ENCODE data around the gene LEFTY1. TPM values are rescaled to one million over a fixed set of nuclear protein-coding genes. Genes with fewer than 3 reads are reported as not detected.

The LEFTY1 gene
- total RNA-seq, 2 donors from 2014 or later: 0.68 TPM; not detected in 1

DNA sequence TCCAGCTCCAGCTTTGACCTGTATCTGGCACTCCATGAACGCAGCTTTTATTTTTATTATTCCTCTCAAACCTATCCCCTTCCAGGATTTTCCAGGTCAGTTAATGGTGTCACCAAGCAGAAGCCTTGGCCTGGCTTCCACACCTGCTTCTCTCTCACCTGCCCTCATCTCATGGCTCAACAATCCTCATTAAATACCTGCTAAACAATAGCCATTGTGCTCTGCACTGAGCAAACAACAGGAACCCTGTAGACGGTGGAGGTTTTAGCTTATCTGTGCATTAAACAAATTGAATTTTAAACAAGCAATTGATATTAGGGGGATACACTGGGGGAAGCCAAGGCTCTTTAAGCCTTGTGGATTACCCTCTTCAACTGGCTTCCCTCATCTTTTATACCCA, 19.8 kb upstream of the LEFTY1 start:
- DNase-seq (no peak), ATAC-seq (no peak)
- Mint-ChIP-seq H3K4me3 (no peak overlapping the region), H3K27me3 (no peaks in the 10 kb centered on the region), H3K36me3 (ENCODE audit: low read depth) (no peaks in the 10 kb centered on the region), H3K4me1 (peaks cover 25% of the 10 kb centered on the region), H3K27ac (no peak overlapping the region)
- no peaks in the 10 kb centered on the region for H3K9me3 ChIP-seq (ENCODE audit: control insufficient read depth, low read length, poor library complexity, severe bottlenecking)

DNA sequence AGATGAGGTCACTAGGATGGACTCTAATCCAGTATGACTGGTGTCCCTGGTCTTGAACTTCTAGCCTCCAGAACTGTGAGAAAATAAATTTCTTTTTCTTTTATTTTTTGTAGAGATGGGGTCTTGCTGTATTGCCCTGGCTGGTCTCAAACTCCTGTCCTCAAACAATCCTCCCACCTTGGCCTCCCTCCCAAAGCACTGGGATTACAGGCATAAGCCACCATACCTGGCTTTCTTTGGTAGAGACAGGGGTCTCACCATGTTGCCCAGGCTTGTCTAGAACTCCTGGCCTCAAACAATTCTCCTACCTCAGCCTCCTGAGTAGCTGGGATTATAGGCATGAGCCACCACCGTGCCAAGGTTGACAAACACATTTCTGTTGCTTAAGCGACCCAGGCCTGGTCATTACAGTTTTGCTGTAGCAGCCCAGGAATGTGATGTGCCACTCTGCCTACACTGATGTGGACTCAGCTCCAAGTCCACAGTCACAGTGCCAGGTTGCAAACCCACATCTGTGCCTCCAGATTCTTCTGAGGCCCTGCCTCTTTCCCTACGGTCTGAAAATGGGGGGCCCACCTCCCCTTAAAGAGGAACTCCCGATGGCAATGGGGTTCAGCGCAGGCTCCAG, 19.2 kb upstream of the LEFTY1 start:
- H3K4me1 Mint-ChIP-seq: peaks cover 25% of the 10 kb centered on the region
- no peaks in the 10 kb centered on the region for H3K27me3 Mint-ChIP-seq
- H3K4me3 Mint-ChIP-seq: no peak overlapping the region
- no peaks in the 10 kb centered on the region for H3K9me3 ChIP-seq (ENCODE audit: control insufficient read depth, low read length, poor library complexity, severe bottlenecking)
- H3K36me3 Mint-ChIP-seq (ENCODE audit: low read depth): no peaks in the 10 kb centered on the region
- peak overlapping the region; percentile 87 for H3K27ac Mint-ChIP-seq
- DNase-seq (no peak), ATAC-seq (no peak)

DNA sequence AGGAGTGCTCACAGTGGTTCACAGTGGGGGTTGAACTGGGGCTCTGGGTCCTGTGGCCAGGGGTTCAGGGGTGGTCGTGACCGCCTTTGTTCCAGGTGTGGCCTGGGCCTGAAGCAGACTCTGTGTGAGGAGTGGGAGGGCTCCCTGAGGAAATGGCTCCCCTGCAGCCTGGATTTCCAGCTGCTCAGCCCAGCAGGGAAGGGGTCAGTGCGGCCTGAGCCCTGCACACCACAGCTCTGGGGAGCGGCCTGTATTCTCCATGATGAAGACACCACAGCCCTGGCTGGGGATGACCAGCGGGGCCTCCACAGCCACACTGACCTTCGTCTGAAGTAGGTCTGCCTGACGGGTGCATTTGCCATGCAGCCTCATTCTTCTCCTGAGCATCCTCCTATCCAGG, 18.4 kb upstream of the LEFTY1 start:
- Mint-ChIP-seq H3K27ac (peak overlapping the region; percentile 87), H3K36me3 (ENCODE audit: low read depth) (no peaks in the 10 kb centered on the region), H3K4me3 (no peak overlapping the region), H3K4me1 (peaks cover 23% of the 10 kb centered on the region), H3K27me3 (no peaks in the 10 kb centered on the region)
- DNase-seq (no peak), ATAC-seq (no peak)
- no peaks in the 10 kb centered on the region for H3K9me3 ChIP-seq (ENCODE audit: control insufficient read depth, low read length, poor library complexity, severe bottlenecking)

DNA sequence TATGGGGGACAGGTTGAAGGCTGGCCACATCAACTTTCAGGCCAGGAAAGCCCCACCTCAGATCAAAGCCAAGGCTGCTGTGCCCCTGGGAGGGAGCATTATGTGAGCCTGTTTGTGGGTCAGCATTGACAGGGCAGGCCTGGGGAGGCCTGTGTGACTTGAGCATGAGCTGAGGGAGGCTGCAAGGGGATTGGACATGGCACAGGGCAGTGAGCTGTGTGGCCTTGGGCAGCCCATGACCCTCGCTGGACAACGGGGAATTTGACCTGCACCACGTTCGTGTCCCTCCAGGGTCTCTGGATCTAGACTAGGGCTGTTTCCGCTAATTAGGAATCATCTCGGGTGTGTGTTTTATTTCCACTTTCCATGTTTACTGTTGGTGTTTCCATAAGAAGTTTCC, 17.5 kb upstream of the LEFTY1 start:
- no peak overlapping the region for H3K27ac Mint-ChIP-seq

DNA sequence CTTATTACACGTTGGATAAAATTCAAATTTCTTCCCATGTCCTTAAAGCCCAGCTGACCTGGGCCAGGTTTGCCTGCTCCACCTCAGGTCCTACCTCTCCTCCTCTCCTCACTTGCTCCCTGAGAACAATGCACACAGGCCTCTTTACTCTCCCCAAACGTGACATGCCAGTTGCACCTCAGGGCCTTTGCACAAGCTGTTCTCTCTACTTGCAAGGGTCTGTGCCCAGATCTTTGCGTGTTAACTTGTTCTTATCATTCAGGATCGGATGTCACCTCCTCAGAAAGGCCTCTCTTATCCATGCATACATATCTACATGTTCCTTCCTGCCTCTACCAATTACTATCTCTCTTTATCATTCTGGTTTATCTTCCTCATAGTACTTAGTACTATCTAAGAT, 14.7 kb upstream of the LEFTY1 start:
- no peaks in the 10 kb centered on the region for H3K9me3 ChIP-seq (ENCODE audit: control insufficient read depth, low read length, poor library complexity, severe bottlenecking)
- Mint-ChIP-seq H3K27ac (no peak overlapping the region), H3K4me3 (no peak overlapping the region), H3K4me1 (peaks cover 21% of the 10 kb centered on the region), H3K27me3 (no peaks in the 10 kb centered on the region), H3K36me3 (ENCODE audit: low read depth) (no peaks in the 10 kb centered on the region)
- no peak for DNase-seq
- ATAC-seq: no peak

More for the DNA sequence above, 17.5 kb upstream of the LEFTY1 start:
- H3K36me3 Mint-ChIP-seq (ENCODE audit: low read depth): no peaks in the 10 kb centered on the region
- H3K4me1 Mint-ChIP-seq: peaks cover 21% of the 10 kb centered on the region
- no peaks in the 10 kb centered on the region for H3K9me3 ChIP-seq (ENCODE audit: control insufficient read depth, low read length, poor library complexity, severe bottlenecking)
- DNase-seq (no peak), ATAC-seq (no peak)
- no peak overlapping the region for H3K4me3 Mint-ChIP-seq
- H3K27me3 Mint-ChIP-seq: no peaks in the 10 kb centered on the region

DNA sequence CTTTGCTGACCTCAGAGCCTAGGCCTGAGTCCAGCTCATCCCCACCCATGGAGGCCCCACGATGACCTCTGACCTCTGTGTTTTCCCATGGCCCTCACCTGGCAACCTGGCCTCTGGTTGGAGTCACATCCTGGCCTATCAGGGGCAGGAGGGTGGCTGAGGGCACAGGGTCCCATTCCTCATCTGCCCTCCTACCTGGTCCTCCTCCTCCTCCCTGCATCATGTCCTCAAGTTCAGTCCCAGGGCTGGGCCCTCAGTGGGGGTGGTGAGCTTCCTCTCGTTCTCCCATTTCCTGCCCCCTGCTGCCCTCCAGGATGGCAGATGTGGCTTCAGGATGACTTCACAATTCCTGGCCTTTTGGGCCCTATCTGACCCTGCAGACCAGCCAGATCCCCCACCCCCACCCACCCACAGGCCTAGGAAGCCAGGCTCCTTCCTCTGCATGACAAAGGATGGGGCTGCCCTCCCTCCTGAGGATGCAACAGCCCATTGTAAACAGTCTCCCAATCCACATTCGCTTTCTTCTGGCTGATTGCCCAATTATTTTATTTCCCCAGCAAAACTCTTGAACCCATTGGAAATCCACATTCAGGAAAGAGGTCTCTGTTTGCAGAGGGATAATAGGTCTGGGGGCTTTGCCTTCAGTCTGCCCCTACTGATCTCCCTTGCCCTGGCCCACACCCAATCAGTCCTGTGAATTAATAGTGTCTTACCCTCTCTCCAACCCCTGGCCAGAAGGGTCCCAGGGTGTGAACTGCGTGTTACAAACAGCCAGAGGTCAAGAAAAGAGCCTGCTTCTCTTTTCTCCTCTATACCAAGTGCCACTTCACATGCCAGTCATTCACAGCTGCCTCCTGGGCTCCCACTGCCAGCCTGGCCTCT, 10.3 kb upstream of the LEFTY1 start:
- peak overlapping the region; percentile 15 for H3K4me3 Mint-ChIP-seq
- H3K4me1 Mint-ChIP-seq: peaks cover 32% of the 10 kb centered on the region
- H3K27me3 Mint-ChIP-seq: no peaks in the 10 kb centered on the region
- no peak for DNase-seq
- H3K9me3 ChIP-seq (ENCODE audit: control insufficient read depth, low read length, poor library complexity, severe bottlenecking): no peaks in the 10 kb centered on the region
- H3K27ac Mint-ChIP-seq: peak overlapping the region; percentile 98
- ATAC-seq: no peak
- H3K36me3 Mint-ChIP-seq (ENCODE audit: low read depth): no peaks in the 10 kb centered on the region

DNA sequence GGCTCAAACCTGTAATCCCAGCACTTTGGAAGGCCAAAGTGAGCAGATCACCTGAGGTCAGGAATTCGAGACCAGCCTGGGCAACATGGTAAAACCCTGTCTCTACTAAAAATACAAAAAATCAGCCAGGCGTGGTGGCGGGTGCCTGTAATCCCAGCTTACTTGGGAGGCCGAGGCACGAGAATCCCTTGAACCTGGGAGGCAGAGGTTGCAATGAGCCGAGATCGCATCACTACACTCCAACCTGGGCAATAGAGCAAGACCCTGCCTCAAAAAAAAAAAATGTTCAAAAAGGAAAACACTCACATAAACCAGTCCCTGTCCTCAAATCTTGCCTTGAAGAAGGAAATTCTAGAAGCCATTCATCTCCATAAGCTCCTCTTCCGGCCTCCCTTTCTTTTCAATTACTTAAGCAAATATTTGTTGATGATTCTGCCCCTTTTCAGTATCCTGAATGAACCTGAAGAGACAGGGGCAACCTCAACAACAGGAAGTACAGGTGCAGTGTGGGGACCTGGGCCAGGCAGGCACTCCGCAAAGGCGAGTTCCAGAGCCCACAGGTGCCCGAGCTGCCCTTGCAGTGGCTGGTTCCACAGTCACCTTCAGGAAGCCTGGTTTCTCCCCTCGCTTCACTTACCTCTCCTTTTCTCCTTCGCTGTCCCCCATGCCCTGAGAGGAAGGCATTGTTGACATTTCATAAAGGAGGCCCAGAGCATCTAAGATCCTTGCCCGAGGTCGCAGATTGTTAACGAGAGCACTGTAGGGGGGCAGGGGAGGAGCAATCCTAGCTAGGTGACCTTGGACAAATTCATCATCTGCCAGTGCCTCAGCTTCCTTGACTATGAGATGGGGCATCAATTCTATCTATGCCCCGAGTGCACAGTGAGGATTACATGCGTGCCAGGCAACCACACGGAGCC, 8.9 kb upstream of the LEFTY1 start:
- Mint-ChIP-seq H3K27ac (peak overlapping the region; percentile 98), H3K4me3 (peak overlapping the region; percentile 86), H3K27me3 (no peaks in the 10 kb centered on the region), H3K4me1 (peaks cover 32% of the 10 kb centered on the region), H3K36me3 (ENCODE audit: low read depth) (no peaks in the 10 kb centered on the region)
- peak in 1 of 3 donors; percentile 21 for DNase-seq
- no peaks in the 10 kb centered on the region for H3K9me3 ChIP-seq (ENCODE audit: control insufficient read depth, low read length, poor library complexity, severe bottlenecking)
- peak; percentile 53 for ATAC-seq

DNA sequence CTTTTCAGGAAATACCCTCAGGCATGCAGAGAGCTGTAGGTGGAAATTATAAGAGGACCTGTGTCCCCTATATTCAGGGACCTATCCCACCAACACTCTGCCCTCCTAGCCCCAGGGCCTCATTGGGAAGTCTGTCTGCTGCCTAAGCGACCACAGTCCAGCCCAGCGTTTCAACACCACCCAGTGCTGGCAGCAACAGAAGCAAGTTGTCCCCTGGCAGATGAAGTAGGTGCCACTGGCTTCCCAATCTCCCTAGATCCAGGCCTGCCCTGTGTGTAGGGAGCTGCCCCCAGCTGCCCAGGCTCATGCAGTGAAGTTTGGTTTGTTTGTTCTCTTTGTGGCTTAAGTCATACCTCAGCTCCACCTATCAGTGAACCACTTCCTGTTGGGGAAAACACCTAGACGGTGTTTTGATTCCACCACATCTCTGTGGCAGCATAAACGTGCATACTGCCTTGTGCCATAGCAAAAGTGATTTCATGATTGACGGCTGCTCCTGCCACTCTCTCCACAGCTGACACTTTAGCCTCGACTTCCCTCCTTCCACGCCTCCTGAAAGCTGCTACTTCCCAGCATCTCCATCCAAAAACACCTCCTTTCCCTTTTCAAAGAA, 8.1 kb upstream of the LEFTY1 start:
- peak overlapping the region; percentile 86 for H3K4me3 Mint-ChIP-seq
- ATAC-seq: peak; percentile 97
- H3K9me3 ChIP-seq (ENCODE audit: control insufficient read depth, low read length, poor library complexity, severe bottlenecking): no peaks in the 10 kb centered on the region
- peak overlapping the region; percentile 98 for H3K27ac Mint-ChIP-seq
- peak; percentile 31 to 57 (median 53) for DNase-seq
- no peaks in the 10 kb centered on the region for H3K36me3 Mint-ChIP-seq (ENCODE audit: low read depth)
- peaks cover 32% of the 10 kb centered on the region for H3K4me1 Mint-ChIP-seq
- H3K27me3 Mint-ChIP-seq: no peaks in the 10 kb centered on the region

DNA sequence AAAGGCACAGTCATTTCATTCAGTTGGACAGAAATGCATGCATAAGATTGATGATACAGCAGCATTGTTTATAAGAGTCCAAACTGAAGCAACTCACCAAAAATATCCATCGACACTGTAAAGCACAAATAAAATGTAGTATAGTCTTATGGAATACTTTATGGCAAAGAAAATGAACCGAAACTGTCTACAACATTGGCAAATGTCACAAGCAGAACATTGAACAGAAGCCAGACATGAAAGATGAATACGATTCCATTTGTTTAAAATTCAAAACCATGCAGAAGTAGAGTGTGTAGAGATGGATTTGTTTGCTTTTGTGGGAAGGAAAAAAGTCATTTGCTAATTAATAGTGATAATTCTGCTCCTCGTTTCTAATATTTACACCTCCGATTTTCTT, 7.5 kb upstream of the LEFTY1 start:
- no peaks in the 10 kb centered on the region for H3K9me3 ChIP-seq (ENCODE audit: control insufficient read depth, low read length, poor library complexity, severe bottlenecking)
- ATAC-seq (no peak), DNase-seq (no peak)
- peak overlapping the region; percentile 86 for H3K4me3 Mint-ChIP-seq
- no peaks in the 10 kb centered on the region for H3K36me3 Mint-ChIP-seq (ENCODE audit: low read depth)
- peak overlapping the region; percentile 98 for H3K27ac Mint-ChIP-seq
- peaks cover 34% of the 10 kb centered on the region for H3K4me1 Mint-ChIP-seq
- H3K27me3 Mint-ChIP-seq: no peaks in the 10 kb centered on the region

DNA sequence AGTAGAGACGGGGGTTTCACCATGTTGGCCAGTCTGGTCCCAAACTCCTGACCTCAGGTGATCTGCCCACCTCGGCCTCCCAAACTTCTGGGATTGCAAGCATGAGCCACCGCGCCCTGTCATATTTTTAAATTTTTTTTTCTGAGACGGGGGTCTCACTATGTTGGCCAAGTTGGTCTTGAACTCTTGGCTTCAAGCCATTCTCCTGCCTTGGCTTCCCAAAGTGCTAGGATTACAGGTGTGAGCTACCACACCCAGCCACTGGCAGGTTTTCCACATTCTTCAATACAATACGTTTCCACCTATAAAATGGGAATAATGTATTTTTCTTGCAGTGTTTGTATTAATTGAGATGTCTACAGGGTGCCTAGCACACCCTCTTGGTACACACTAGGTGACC, 3.4 kb upstream of the LEFTY1 start:
- Mint-ChIP-seq H3K36me3 (ENCODE audit: low read depth) (no peaks in the 10 kb centered on the region), H3K4me1 (peaks cover 22% of the 10 kb centered on the region), H3K4me3 (no peak overlapping the region), H3K27ac (no peak overlapping the region), H3K27me3 (no peaks in the 10 kb centered on the region)
- no peaks in the 10 kb centered on the region for H3K9me3 ChIP-seq (ENCODE audit: control insufficient read depth, low read length, poor library complexity, severe bottlenecking)
- ATAC-seq (no peak), DNase-seq (no peak)

DNA sequence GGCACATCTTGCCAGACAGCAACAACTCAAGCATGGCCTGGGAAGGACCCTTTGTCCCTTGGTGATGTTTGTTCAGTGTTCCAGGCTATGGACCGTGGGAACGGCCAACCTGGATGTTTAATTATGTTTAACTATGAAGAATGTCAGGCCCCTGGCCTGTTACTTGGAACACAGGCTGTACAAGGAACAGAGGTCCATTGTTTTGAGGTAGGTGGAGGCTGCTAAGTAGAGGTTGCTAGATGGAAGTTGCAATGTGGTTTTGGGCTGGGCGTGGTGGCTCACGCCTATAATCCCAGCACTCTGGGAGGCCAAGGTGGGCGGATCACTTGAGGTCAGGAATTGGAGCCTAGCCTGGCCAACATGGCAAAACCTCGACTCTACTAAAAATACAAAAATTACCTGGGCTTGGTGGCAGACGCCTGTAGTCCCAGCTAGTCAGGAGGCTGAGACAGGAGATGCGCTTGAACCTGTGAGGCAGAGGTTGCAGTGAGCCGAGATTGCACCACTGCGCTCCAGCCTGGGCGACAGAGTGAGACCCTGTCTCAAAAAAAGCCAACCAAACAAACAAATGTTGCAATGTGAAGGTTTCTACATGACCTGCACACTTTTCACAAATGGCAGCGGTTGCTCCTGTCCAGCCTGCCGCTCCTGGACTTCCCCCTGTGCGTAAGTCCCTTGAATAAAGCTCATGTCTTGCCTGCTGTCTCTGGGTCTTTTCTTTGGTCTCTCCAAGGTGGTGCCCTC, 2.5 kb upstream of the LEFTY1 start:
- ATAC-seq: no peak
- no peak overlapping the region for H3K27ac Mint-ChIP-seq

More for the DNA sequence above, 2.5 kb upstream of the LEFTY1 start:
- Mint-ChIP-seq H3K27me3 (no peaks in the 10 kb centered on the region), H3K36me3 (ENCODE audit: low read depth) (no peaks in the 10 kb centered on the region), H3K4me1 (peaks cover 13% of the 10 kb centered on the region), H3K4me3 (no peak overlapping the region)
- no peaks in the 10 kb centered on the region for H3K9me3 ChIP-seq (ENCODE audit: control insufficient read depth, low read length, poor library complexity, severe bottlenecking)
- no peak for DNase-seq
